GM19238 (cell line): ENCODE data around the gene CXCR6.

Experiments
- DNase-seq: peaks from one replicate; pipeline ENCODE4 v3.0.0; 2011; ENCODE audit warnings: low spot score; ENCODE audit not compliant: insufficient read length

Gene CXCR6

GRCh38 chr3:45968149-45968548 lies 24.9 kb downstream of the CXCR6 start:
- DNase-seq = no peak

GRCh38 chr3:45968706-45969105 lies 25.4 kb downstream of the CXCR6 start:
- DNase-seq = no peak

- no peak for DNase-seq
Measured at GRCh38 chr3:45969116-45969515, 25.9 kb downstream of the CXCR6 start.

- no peak for DNase-seq
Measured at GRCh38 chr3:45969953-45970352, 26.7 kb downstream of the CXCR6 start.

GRCh38 chr3:45972534-45973402 lies 29.5 kb downstream of the CXCR6 start:
- no peak for DNase-seq

- no peak for DNase-seq
Measured at GRCh38 chr3:45974686-45975085, 31.4 kb downstream of the CXCR6 start.

GRCh38 chr3:45975686-45976085 lies 32.4 kb downstream of the CXCR6 start:
- DNase-seq = no peak

GRCh38 chr3:45976191-45977091 lies 33.2 kb downstream of the CXCR6 start:
- no peak for DNase-seq

- DNase-seq = no peak
Measured at GRCh38 chr3:45978006-45978761, 34.9 kb downstream of the CXCR6 start.

- no peak for DNase-seq
Measured at GRCh38 chr3:45979378-45979777, 36.1 kb downstream of the CXCR6 start.

GRCh38 chr3:45980229-45980813 lies 37.1 kb downstream of the CXCR6 start:
- DNase-seq = no peak

- no peak for DNase-seq
Measured at GRCh38 chr3:45980819-45981218, 37.6 kb downstream of the CXCR6 start.

- DNase-seq = no peak
Measured at GRCh38 chr3:45981346-45982074, 38.2 kb downstream of the CXCR6 start.

- no peak for DNase-seq
Measured at GRCh38 chr3:45983770-45984169, 40.5 kb downstream of the CXCR6 start.

- DNase-seq = no peak
Measured at GRCh38 chr3:45984331-45985312, 41.4 kb downstream of the CXCR6 start.

GRCh38 chr3:45985532-45986302 lies 42.5 kb downstream of the CXCR6 start:
- no peak for DNase-seq

- DNase-seq = no peak
Measured at GRCh38 chr3:45986303-45986982, 43.2 kb downstream of the CXCR6 start.
